ENCODE measurements around the gene USP30.

DNA sequence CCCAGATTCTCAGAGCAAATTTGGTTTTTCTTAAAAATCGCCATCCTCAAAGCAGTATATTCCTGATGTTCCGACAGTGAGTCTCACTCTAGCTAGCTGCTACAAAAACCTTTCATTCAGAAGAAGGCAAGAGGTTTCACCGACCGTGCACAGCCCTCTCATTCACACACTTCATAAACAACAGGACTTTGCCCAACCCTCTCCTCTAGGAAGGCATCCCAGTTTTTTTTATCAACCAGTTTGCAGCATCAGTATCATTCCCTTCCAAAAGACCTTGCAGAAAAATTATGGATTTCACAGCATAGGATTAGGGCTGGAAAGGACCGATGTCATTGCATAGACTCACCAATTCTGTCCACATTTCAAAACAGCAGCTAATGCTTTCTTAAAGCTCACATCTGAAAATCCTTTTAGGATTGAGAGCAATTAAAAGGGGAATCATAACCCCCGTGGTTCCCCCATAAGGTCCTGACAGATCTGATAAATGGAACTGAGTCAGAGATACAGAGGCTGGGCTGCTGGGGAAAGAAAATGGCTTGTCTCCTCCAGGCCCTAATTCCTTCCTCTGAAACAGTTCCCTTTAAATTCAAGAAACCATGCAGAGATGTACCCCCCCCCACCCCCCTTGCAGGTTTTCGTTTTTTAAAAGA lies 32.1 kb upstream of the USP30 start:
- TF ChIP-seq, protein P1, sequence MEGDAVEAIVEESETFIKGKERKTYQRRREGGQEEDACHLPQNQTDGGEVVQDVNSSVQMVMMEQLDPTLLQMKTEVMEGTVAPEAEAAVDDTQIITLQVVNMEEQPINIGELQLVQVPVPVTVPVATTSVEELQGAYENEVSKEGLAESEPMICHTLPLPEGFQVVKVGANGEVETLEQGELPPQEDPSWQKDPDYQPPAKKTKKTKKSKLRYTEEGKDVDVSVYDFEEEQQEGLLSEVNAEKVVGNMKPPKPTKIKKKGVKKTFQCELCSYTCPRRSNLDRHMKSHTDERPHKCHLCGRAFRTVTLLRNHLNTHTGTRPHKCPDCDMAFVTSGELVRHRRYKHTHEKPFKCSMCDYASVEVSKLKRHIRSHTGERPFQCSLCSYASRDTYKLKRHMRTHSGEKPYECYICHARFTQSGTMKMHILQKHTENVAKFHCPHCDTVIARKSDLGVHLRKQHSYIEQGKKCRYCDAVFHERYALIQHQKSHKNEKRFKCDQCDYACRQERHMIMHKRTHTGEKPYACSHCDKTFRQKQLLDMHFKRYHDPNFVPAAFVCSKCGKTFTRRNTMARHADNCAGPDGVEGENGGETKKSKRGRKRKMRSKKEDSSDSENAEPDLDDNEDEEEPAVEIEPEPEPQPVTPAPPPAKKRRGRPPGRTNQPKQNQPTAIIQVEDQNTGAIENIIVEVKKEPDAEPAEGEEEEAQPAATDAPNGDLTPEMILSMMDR (IDR thresholded peaks at IDR 0.05 in 4 of 5, conservative IDR thresholded peaks at IDR 0.05 in 1 of 5), result no peak
- no peak for TF ChIP-seq POLR2A (IDR thresholded peaks at IDR 0.05)
